Karpas-422 (cell line): Measurements from ENCODE around the gene ROBO1. TPM values are rescaled to one million over a fixed set of nuclear protein-coding genes. Genes with fewer than 3 reads are reported as not detected.

ENCODE experiments used
- DNase-seq: peaks from one replicate; pipeline ENCODE4 v3.0.0-alpha.2; 2015
- H2AFZ ChIP-seq: fragments of 200-600 bp; sonication (generic); 2 replicates; pipeline ENCODE4 v1.6.1; 2014; ENCODE audit warnings: antibody characterized with exemption, low read length, mixed read lengths
- H3K27ac ChIP-seq: fragments of 200-600 bp; sonication (generic); 2 replicates; pipeline ENCODE4 v1.5.1; 2014; ENCODE audit warnings: mild to moderate bottlenecking, low read length, moderate library complexity
- H3K27me3 ChIP-seq: fragments of 200-600 bp; sonication (generic); 2 replicates; pipeline ENCODE4 v1.6.1; 2014; ENCODE audit warnings: low read length, mixed read lengths
- H3K36me3 ChIP-seq: fragments of 200-600 bp; sonication (generic); 2 replicates; pipeline ENCODE4 v1.6.1; 2014; ENCODE audit warnings: low read length, mixed read lengths; ENCODE audit not compliant: insufficient read depth
- H3K4me1 ChIP-seq: fragments of 200-600 bp; sonication (generic); 2 replicates; pipeline ENCODE4 v1.6.1; 2014; ENCODE audit warnings: mild to moderate bottlenecking, low read length, mixed read lengths
- H3K4me2 ChIP-seq: fragments of 200-600 bp; sonication (generic); 2 replicates; pipeline ENCODE4 v1.6.1; 2014; ENCODE audit warnings: low read length, low read depth, mild to moderate bottlenecking; ENCODE audit not compliant: poor library complexity, severe bottlenecking
- H3K4me3 ChIP-seq: fragments of 200-600 bp; sonication (generic); 2 replicates; pipeline ENCODE4 v1.5.1; 2014; ENCODE audit warnings: mild to moderate bottlenecking, antibody characterized with exemption, low read length, mixed read lengths
- H3K79me2 ChIP-seq: fragments of 200-600 bp; sonication (generic); 2 replicates; pipeline ENCODE4 v1.6.1; 2014; ENCODE audit warnings: mild to moderate bottlenecking, low read length, mixed read lengths
- H3K9ac ChIP-seq: fragments of 200-600 bp; sonication (generic); 2 replicates; pipeline ENCODE4 v1.6.0; 2014; ENCODE audit warnings: low read length
- H3K9me2 ChIP-seq: fragments of 200-600 bp; sonication (generic), shearing (Covaris generic); replicated peaks from 2 replicates; pipeline ENCODE4 v1.6.0; 2014; ENCODE audit warnings: mild to moderate bottlenecking, low read length, moderate library complexity; ENCODE audit not compliant: insufficient read depth
- H3K9me3 ChIP-seq: fragments of 300-700, 200-600 bp; sonication (generic); 2 replicates; pipeline ENCODE4 v1.6.1; 2014; ENCODE audit warnings: low read length, mixed read lengths
- H4K20me1 ChIP-seq: fragments of 200-600 bp; sonication (generic); 2 replicates; pipeline ENCODE4 v1.6.1; 2014; ENCODE audit warnings: mild to moderate bottlenecking, antibody characterized with exemption, low read length, low read depth; ENCODE audit not compliant: insufficient read depth
- small RNA-seq: library from RNA; depleted of rRNA; stranded (forward); fragments of <200 nt; gene quantifications from one replicate; pipeline ENCODE3, GENCODE V24; 2014
- total RNA-seq: library from RNA; depleted of rRNA; stranded (reverse); fragments of >200 nt; shearing (Covaris generic); gene quantifications from 2 replicates; pipeline ENCODE4 v1.2.3, GENCODE V29; 2014; ENCODE audit warnings: low replicate concordance

Gene ROBO1
- total RNA-seq, 1 experiment from 2014 or later: not detected

DNA sequence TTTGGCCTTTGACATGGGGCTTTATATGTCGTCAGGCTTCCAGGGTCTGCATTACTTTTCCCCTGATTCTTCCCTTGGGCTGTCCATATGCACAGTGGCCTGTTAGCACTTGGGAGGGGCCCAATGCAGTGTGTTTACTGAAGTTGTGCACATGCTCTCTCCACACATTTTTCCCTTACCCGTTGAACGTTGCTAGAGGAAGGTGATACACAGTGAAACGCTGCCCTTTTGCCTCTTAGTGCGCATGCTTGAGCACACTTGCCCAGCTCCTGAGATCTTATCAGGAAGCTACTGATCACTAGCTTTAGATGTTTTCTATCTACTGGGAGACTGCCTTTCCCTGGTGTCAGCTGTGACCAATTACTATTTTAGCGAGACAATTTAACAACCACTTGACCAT lies 1198.0 kb downstream of the ROBO1 start:
- no peak for DNase-seq
- Histone ChIP-seq H3K27me3 (no peaks in the 10 kb centered on the region), H3K9me2 (no peaks in the 10 kb centered on the region), H3K79me2 (no peaks in the 10 kb centered on the region), H3K36me3 (no peaks in the 10 kb centered on the region), H3K9ac (no peak overlapping the region), H2AFZ (no peak overlapping the region), H3K4me3 (no peak overlapping the region), H3K27ac (no peak overlapping the region), H4K20me1 (no peaks in the 10 kb centered on the region), H3K4me1 (no peaks in the 10 kb centered on the region), H3K9me3 (peaks cover 5% of the 10 kb centered on the region; the same call in 1 of the 2 replicates), H3K4me2 (no peak overlapping the region)

DNA sequence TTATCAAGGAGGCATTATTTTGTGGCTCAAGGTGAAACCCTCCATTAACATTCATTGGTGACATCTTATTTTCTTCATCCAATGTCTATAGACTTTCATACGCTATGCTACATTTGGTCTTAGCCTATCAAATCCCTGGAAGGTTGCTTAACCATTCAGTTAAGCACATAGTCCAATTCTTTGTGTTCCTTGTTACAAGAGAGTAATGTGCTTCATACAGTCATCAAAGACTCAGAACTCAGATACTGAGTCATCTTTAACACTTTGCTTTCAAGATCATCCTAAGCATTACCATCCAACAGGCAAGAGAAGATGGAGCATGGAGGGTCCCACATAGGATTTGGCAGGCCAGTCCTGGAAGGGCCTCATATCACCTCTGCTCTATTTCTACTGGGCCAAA lies 1202.1 kb downstream of the ROBO1 start:
- no peak overlapping the region for H2AFZ ChIP-seq
- peaks cover 14% of the 10 kb centered on the region; the same call in 1 of the 2 replicates for H3K9me3 ChIP-seq
- H3K9ac ChIP-seq: no peak overlapping the region
- H3K36me3 ChIP-seq: no peaks in the 10 kb centered on the region
- H3K27me3 ChIP-seq: no peaks in the 10 kb centered on the region
- no peak overlapping the region for H3K27ac ChIP-seq
- H3K4me3 ChIP-seq: no peak overlapping the region
- no peak overlapping the region for H3K4me2 ChIP-seq
- H4K20me1 ChIP-seq: no peaks in the 10 kb centered on the region
- H3K79me2 ChIP-seq: no peaks in the 10 kb centered on the region
- no peaks in the 10 kb centered on the region for H3K9me2 ChIP-seq
- peaks cover 11% of the 10 kb centered on the region for H3K4me1 ChIP-seq
- peak; percentile 21 for DNase-seq

DNA sequence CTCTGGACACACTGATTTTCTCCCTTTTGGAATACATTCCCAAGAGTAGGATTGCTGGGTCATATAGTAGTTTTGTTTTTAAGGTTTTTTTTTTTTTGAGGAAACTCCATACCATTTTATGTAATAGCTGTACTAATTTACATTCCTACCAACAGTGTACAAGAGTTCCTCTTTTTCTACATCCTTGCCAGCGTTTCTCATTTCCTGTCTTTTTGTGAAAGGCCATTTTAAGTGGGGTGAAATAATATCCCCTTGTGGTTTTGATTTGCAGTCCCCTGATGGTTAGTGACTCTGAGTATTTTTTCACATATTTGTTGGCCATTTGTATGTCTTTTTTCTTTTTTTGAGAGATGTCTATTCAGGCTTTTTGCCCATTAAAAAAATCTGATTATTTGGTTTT lies 1205.5 kb downstream of the ROBO1 start:
- DNase-seq: peak; percentile 80
- H3K4me3 ChIP-seq: no peak overlapping the region
- no peaks in the 10 kb centered on the region for H4K20me1 ChIP-seq

More for the DNA sequence above, 1205.5 kb downstream of the ROBO1 start:
- H3K9ac ChIP-seq: no peak overlapping the region
- no peaks in the 10 kb centered on the region for H3K9me2 ChIP-seq
- peak overlapping the region; percentile 41 for H3K27ac ChIP-seq
- peak overlapping the region; percentile 76; the same call in 1 of the 2 replicates for H2AFZ ChIP-seq
- H3K79me2 ChIP-seq: no peaks in the 10 kb centered on the region
- H3K4me1 ChIP-seq: peaks cover 11% of the 10 kb centered on the region
- no peaks in the 10 kb centered on the region for H3K27me3 ChIP-seq
- H3K36me3 ChIP-seq: no peaks in the 10 kb centered on the region
- peaks cover 14% of the 10 kb centered on the region; the same call in 1 of the 2 replicates for H3K9me3 ChIP-seq
- H3K4me2 ChIP-seq: peak overlapping the region; percentile 7

Small RNA genes lying within 50 kb of the gene (small RNA-seq; reads per million reads assigned to genes)
- gene MIR3923 (not detected), gene RN7SL751P (not detected)
